Stimulated activated CD8-positive, alpha-beta memory T cell treated with anti-CD3 and anti-CD28 coated beads, Interleukin-2, amount 100 ng/mL, for 48 hours (primary cell): ENCODE data around the gene BET1L.

Experiments
- DNase-seq, 2 donors: peaks; one replicate each; pipeline ENCODE4 v3.0.0-alpha.2; 2020; ENCODE audit warnings: low read depth in 2 of 2

Gene BET1L

DNA sequence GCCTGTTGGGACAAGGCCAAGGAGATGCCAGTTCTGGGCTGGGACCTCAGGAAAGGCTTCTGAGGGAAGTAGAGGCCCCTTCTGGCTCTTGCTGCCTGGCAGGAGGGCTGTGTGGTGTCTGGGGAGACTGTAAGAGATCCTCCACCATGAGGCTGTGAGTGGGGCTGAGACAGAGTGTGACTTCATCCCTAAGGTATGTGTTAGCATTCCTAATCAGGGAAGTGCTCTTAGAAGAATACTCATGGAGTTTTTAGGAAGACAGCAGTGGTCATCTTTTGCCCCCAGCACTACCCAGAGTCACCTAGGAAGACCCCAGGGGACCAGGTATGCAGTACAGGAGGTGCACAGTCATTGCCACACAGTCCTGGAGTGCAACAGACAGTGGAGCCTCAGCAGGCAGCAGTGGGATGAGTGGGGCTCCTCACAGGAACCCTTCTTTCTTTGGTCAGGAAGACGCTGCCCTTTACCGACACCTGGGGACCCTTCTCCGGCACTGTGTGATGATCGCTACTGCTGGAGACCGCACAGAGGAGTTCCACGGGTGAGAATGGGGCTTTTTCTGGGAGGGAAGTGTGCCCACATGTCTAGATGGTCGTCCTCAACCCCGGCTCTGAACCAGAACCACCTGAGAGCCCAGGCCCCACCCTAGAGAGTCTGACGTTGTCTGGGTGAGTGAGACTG lies 3.1 kb upstream of the BET1L start:
- DNase-seq, result no peak

GRCh38 chr11:209275-210121 lies 2.3 kb upstream of the BET1L start:
- no peak for DNase-seq

- DNase-seq, result peak in 1 of 2 donors; percentile 21
Observed at GRCh38 chr11:208917-209260, 1.7 kb upstream of the BET1L start.

GRCh38 chr11:208181-208916 lies 1.1 kb upstream of the BET1L start:
- DNase-seq, result peak; percentile 71 to 75

DNA sequence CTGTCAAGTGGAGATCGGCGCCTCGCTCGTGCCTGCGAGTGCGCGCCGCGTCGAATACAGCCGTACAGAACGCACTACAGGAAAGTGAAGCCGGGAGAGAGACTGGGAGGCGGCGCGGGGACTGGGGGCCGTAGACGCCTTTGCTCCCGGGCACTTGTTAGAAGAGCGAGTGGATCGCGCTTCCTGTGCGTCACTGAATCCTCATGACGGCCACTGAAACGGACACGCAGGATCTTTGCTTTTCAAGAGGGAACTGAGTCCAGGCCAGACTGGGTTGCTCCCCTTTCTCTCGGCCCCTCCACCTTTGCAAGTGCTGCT lies 623 bp upstream of the BET1L start:
- no peak for DNase-seq

DNA sequence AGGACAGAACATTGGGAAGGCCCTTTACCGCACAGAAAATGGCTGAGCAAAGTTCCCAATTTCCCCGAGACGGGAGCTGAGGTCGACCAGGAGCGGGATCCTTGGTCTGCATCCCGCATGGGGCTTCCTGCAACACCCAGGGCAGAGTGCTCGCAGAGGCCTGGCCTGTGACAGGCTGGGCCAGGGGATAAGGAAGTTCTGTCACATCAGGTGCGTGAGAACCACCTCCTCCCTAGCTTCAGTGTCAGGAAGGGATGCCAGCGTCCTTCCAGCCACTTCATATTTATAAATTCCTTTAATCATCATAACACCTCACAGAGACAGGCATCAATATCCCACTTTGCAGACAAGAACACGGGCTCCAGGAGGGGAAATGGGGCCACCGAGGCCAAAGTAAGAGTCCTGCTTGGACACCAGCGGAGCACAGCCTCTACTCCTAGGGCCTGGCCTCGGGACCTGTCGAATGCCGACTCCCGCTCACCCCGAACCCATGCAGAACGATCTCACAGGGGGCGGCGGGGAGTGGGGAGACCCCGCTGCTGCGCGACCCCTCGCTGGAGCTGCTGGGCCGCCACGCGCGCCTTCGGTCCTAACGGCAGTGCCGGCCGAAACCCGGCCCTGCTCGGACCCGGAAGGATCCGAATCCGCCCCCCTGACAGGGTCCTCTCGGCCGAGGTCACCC lies 532 bp downstream of the BET1L start:
- DNase-seq, result no peak

GRCh38 chr11:206002-206384 lies 1.2 kb downstream of the BET1L start:
- no peak for DNase-seq

DNA sequence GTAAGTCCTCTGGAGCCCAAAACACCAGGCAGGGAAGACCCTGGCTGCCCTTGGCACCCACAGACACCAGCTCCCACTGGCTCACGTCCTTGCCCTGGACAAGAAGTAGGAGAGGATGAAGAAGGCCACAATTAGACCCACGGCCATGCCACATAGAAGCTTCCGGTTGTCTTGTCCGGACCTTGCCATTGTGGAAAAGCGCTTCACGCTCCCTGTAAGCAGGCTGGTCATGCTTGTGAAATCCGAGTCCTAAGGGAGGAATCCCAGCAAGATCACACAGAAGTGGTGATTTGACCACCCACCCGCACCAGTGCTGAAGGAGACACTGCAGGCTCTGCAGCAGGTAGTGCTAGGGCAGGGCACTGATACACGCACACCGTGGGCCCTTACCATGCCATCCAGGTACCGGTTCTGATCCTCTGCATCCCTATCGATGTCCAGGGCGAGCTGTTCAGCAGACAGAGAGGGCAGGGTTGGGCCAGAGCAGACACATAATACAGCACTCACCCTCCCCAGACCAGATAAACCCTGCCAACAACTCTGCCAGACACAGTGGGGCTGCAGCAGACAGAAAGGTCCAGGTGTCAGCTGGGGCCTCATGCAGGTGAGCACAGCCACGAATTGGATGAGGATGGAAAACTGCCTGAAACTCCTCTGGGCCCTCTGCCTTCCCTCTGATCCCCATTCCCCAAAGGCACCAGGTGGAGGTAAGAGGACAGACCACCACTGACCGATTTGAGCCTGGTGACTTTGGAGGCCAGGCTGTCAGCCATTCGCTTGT lies 1.8 kb downstream of the BET1L start:
- no peak for DNase-seq

- DNase-seq, result no peak
Observed at GRCh38 chr11:204587-205109, 2.6 kb downstream of the BET1L start.

- DNase-seq, result no peak
Observed at GRCh38 chr11:203945-204586, 3.1 kb downstream of the BET1L start.

- no peak for DNase-seq
Observed at GRCh38 chr11:203056-203944, 3.9 kb downstream of the BET1L start.

DNA sequence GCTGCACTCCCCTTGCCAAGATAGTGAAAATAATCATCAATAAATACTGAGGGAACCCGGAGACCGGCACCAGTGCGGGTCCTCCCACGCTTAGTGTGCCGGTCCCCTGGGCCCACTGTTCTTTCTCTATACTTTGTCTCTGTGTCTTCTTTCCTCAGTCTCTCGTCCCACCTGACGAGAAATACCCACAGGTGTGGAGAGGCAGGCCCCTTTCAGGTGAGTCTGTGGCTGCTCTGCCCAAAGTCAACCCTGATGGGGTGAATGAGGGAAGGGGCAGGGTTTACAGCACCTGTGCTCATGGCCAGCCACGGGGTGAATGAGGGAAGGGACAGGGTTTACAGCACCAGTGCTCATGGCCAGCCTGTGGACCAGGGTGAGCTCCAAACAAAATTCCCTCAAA lies 4.7 kb downstream of the BET1L start:
- no peak for DNase-seq

- no peak for DNase-seq
Observed at GRCh38 chr11:201966-202365, 5.2 kb downstream of the BET1L start.

DNA sequence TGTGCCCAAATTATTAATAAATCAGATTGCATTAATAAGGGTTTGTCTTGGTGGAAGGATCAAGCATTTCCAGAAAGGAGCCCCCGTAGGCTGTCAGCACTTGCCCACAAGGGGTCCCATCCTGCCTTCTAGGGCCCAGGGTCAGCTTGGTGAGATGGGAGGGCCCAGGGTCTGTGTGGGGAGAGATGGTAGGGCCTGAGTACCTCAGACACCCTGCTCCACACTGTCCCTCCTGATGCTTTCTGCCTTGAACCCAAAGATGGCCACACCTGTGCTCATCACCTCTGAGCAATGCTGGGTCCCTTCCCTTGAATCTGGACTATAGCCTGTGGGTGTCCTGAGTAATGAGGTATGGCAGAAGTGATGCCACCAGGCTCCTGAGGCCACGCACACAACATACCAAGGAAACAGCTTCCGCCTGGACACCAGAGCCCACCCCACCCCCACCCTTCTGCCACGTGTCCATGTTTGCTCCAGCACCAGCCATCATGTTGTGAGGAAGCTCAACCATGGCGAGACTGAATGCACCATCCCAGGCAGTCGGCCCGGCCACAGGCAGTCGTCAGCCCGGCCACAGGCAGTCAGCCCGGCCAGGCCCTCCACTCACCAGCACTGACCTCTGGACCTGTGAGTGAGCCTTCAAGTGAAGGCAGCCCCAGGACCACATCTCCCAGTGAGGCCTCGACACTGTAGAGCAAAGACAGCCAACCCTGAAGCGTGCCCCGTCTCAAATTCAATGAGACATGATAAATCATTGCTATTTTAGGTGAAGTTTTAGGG lies 6.8 kb downstream of the BET1L start:
- no peak for DNase-seq

- no peak for DNase-seq
Observed at GRCh38 chr11:199782-200181, 7.4 kb downstream of the BET1L start.

DNA sequence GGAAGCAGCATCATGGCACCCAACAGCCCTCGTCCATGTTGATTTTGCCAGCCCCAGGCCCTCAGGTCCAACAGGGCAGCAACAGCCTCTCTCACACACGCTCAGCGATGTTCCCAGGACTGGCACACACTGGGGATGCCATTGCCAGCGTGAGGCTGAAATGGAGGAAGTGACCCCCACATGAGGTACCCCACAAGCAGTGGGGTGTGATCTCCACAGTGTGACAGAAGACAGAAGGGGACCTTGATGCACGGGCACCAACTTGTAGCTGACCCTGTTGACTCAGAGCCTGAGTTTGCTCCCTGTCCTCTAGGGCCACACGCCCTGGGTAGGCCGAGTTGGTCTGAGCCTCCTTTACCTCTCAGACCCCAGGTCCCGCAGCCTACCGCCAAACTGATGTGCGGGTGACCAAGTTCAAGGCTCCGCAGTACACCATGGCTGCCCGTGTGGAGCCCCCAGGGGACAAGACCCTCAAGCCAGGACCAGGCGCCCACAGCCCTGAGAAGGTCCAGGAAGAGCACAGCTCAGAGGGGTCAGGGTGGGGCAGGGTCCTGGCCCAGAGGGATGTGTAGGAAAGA lies 8.1 kb downstream of the BET1L start:
- DNase-seq, result no peak

DNA sequence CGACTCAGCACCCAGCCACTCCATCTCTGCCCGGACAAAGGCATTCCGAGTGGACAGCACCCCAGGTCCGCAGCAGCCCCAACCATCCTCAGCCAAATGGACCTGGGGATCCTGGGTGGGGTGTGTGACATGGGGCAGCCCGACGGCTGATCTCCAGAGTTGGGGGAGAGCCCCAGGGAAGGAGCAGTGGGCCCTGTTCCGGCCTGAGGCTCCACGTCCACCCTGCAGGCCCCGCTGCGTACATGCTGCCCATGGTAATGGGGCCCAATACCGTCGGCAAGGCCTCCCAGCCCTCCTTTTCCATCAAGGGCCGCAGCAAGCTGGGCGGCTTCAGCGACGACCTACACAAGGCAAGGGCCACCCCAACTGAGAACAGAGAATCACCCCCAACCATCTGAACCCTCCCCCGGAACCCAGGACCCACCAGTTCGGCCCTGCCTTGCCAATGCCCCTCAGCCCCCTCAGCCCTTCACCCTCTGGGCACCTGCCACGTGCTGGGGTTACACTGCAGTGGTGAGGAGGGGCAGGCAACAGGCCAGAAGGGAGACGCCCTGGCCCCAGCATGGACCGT lies 8.9 kb downstream of the BET1L start:
- no peak for DNase-seq

- DNase-seq, result no peak
Observed at GRCh38 chr11:197741-198235, 9.4 kb downstream of the BET1L start.
